Stimulated activated CD8-positive, alpha-beta memory T cell treated with anti-CD3 and anti-CD28 coated beads, Interleukin-12 subunit alpha, Interleukin-12 subunit beta, amount 100 ng/mL, for 24 hours (primary cell): ENCODE measurements around the gene VEGFD.

Source experiments
- DNase-seq: peaks from one replicate; pipeline ENCODE4 v3.0.0-alpha.2; 2020; ENCODE audit errors: extremely low read depth

The VEGFD gene, protein sequence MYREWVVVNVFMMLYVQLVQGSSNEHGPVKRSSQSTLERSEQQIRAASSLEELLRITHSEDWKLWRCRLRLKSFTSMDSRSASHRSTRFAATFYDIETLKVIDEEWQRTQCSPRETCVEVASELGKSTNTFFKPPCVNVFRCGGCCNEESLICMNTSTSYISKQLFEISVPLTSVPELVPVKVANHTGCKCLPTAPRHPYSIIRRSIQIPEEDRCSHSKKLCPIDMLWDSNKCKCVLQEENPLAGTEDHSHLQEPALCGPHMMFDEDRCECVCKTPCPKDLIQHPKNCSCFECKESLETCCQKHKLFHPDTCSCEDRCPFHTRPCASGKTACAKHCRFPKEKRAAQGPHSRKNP

GRCh38 chrX:15384304-15384703, at the start of gene VEGFD:
Gene VEGFD, minus strand, starts transcription at chrX:15384413. Its CDS starts 467 bp downstream, at chrX:15383946.
- DNase-seq: no peak

DNA sequence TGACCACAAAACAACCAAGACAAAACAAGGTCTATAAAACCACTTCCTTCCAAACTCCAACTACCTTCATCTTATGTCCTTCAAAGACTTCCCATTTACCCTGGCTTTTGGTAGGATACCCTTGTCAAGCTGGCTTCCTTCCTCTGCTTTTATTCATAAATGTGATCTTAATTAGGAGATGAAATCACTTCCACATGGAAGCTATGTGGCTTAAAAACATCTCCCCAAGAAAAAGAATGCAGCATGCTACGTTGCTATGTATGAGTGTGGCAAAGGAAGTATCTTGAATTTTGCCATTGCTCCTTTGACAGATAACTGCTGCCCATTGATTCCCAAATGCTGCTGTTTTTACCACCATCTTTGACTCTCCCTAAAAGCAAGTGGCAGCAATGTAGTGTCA, 46.4 kb upstream of the VEGFD start:
- no peak for DNase-seq

GRCh38 chrX:15430076-15430475, 45.9 kb upstream of the VEGFD start:
- DNase-seq: no peak

DNA sequence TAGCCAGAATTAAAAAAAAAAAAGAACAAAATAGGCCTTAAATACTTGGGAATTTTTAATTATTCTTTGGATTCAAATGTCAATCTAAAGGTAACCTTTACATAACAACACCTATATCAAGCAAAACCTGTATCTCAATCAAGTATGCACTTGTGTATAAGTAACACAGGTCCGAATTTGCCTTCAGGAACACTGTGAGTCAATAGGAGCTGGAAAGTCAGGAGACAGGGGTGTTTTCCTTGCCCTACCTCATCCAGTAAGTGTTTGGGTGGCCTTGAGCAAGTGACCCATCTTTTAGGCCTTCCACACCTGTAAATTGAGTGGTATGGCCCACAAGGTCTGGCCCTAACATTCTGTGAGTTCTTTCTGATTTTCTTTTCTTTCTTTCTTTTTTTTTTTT, 40.8 kb upstream of the VEGFD start:
- no peak for DNase-seq

DNA sequence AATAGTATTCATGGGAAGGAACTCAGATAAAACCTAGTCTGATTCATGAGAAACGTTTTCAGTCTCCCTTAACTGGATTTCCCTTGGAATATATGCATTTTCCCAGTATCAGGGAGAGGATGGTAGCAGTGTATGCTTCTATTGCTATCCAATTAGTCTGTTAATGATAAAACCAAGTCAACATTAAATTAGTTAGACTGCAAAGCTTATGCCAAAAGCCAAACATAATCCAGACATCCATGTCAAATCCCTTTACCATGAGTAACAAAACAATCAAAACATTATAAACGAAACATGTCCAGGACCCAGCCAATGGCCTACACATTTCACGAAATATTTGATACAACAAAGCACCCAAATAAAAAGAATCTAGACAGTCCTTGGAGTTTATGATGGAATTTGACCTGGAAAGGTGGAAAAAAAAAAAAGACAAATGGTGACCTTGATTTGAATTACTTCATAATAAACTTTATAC, 34.5 kb upstream of the VEGFD start:
- no peak for DNase-seq

- no peak for DNase-seq
Observed at GRCh38 chrX:15418041-15418706, 34.0 kb upstream of the VEGFD start.

- no peak for DNase-seq
Observed at GRCh38 chrX:15416133-15416993, 32.1 kb upstream of the VEGFD start.

GRCh38 chrX:15413101-15413500, 28.9 kb upstream of the VEGFD start:
- DNase-seq: no peak

- DNase-seq: no peak
Observed at GRCh38 chrX:15410947-15411346, 26.7 kb upstream of the VEGFD start.

DNA sequence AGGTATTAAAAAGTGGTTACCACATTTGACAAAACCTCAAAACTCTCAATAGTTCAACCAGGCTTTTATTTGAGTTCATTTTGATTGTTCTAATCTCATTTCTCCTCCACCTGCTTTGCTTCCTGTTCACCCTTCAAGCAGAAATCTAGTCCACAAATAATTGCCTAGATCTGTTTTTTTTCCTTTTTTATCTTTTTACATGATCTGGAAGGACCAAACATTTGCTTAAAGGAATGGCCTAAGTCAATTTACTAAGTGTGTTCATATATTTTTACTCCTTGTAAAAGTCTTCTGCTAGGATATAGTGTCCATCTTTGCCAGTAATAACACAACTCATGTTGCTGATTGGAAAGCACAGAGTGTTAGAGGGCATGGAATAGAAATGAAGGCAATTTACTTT, 26.2 kb upstream of the VEGFD start:
- DNase-seq: no peak

DNA sequence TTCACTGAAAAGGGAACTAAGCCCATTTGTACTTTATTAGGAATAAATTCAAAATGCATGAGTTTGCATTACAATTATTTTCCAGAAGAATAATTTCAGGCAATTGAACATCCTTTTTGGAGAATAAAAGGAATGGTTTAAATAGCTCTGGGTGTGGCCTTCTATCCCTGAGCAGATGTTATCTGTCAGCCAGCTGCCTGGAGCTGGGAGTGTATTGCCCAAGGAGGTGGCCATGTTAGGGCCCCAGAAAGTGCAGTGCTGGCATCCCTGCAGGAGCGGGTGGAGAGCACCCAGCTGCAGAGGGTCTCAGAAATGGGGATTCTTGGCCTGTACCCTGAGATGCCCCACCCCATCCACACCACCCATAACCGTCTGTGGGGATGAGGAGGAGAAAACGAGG, 21.6 kb upstream of the VEGFD start:
- no peak for DNase-seq

- DNase-seq: no peak
Observed at GRCh38 chrX:15404401-15405096, 20.3 kb upstream of the VEGFD start.

DNA sequence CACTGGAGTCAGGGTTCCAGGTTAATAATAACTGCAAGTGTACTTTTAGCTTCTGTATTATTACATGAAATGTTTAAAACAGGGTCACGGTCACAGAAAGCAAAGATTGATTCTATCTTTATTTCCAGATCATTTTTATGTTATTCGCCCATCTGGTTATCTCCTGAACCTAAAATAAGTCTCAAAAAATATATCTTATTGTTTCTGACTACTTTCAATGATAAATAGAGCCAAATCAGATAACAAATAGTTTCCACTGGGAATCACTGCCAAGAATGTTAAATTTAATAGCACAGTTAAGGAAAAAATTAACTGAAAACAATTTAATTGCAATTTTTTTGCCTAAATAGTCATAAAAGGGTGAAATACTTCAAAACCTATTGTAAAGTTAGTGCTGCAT, 17.2 kb upstream of the VEGFD start:
- no peak for DNase-seq

GRCh38 chrX:15399962-15400391, 15.8 kb upstream of the VEGFD start:
- no peak for DNase-seq

- DNase-seq: no peak
Observed at GRCh38 chrX:15398874-15399273, 14.7 kb upstream of the VEGFD start.

- no peak for DNase-seq
Observed at GRCh38 chrX:15395789-15396188, 11.6 kb upstream of the VEGFD start.

DNA sequence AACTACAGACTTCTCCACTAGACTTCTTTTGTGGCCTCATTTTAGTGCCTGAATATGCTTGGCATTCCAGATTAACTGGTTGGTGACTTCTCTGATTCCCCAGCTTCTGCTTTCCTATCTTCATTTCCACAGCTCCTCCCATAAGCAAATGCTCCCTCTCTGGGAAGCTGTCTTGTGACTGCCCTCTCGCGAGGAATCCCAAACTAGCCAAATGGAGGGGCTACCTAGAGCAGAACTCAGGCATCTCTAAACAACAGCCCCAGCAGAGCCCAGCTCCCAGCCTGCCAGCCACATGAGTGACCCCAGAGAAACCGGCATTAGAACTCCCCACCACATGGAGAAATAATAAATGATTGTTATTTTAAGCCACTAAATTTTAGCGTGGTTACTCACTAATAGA, 7.6 kb upstream of the VEGFD start:
- DNase-seq: no peak

- DNase-seq: no peak
Observed at GRCh38 chrX:15382813-15383212, 1.4 kb downstream of the VEGFD start.

GRCh38 chrX:15376956-15377355, 7.3 kb downstream of the VEGFD start:
- DNase-seq: no peak

DNA sequence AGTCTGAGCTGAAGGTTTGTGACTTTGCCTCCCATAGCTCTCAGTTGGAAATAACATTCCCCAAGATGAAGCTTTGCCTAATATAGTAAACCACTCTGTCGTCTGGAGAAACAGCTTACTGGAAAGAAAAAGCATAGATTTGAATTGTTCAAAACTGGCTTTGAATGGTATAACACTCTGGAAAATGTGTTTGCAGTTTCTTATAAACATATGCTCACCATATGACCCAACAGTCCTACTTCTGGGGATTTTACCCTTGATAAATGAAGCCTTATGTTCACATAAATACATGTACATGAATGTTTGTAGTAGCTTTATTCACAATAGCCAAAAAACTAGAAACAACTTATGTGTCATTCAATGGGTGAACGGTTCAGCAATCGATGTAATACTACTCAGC, 10.2 kb downstream of the VEGFD start:
- DNase-seq: no peak

- DNase-seq: no peak
Observed at GRCh38 chrX:15366506-15367352, 17.5 kb downstream of the VEGFD start.
